Embryonic facial prominence (tissue), 1 donor: ENCODE results near the gene PBX3.
"Not testable (repeated sequence)": the region's sequence is repeated elsewhere in the genome, so short reads cannot be mapped to it uniquely, and the experiment has no call there.

Experiments
- DNase-seq: peaks from one replicate; pipeline ENCODE4 v3.0.0-alpha.2; 2016; ENCODE audit errors: extremely low spot score

The PBX3 gene

GRCh38 chr9:125822160-125822559 lies 75.0 kb downstream of the PBX3 start:
- no peak for DNase-seq

- DNase-seq, result no peak
These were observed 75.7 kb downstream of the PBX3 start for GRCh38 chr9:125822902-125823301.

- DNase-seq, result not testable (repeated sequence)
These were observed 76.8 kb downstream of the PBX3 start for GRCh38 chr9:125823874-125824406.

GRCh38 chr9:125825762-125826161 lies 78.6 kb downstream of the PBX3 start:
- no peak for DNase-seq

GRCh38 chr9:125826850-125827249 lies 79.7 kb downstream of the PBX3 start:
- DNase-seq, result no peak

GRCh38 chr9:125829743-125830142 lies 82.6 kb downstream of the PBX3 start:
- DNase-seq, result no peak

GRCh38 chr9:125831054-125831453 lies 83.9 kb downstream of the PBX3 start:
- no peak for DNase-seq

GRCh38 chr9:125831616-125832015 lies 84.4 kb downstream of the PBX3 start:
- DNase-seq, result no peak

GRCh38 chr9:125835655-125836054 lies 88.5 kb downstream of the PBX3 start:
- DNase-seq, result no peak

GRCh38 chr9:125839317-125839716 lies 92.1 kb downstream of the PBX3 start:
- no peak for DNase-seq

GRCh38 chr9:125841444-125841843 lies 94.3 kb downstream of the PBX3 start:
- DNase-seq, result no peak

- no peak for DNase-seq
These were observed 95.1 kb downstream of the PBX3 start for GRCh38 chr9:125842242-125842641.

- no peak for DNase-seq
These were observed 96.5 kb downstream of the PBX3 start for GRCh38 chr9:125843646-125844045.

GRCh38 chr9:125844611-125845010 lies 97.4 kb downstream of the PBX3 start:
- DNase-seq, result no peak

- no peak for DNase-seq
These were observed 98.2 kb downstream of the PBX3 start for GRCh38 chr9:125845271-125845808.

- DNase-seq, result no peak
These were observed 100.6 kb downstream of the PBX3 start for GRCh38 chr9:125847735-125848134.

GRCh38 chr9:125850106-125850632 lies 103.0 kb downstream of the PBX3 start:
- DNase-seq, result no peak

- no peak for DNase-seq
These were observed 103.6 kb downstream of the PBX3 start for GRCh38 chr9:125850763-125851162.

- DNase-seq, result no peak
These were observed 104.8 kb downstream of the PBX3 start for GRCh38 chr9:125851979-125852378.

GRCh38 chr9:125852386-125852785 lies 105.2 kb downstream of the PBX3 start:
- no peak for DNase-seq

GRCh38 chr9:125854553-125855275 lies 107.5 kb downstream of the PBX3 start:
- no peak for DNase-seq

GRCh38 chr9:125856331-125856730 lies 109.2 kb downstream of the PBX3 start:
- DNase-seq, result no peak

GRCh38 chr9:125861405-125862058 lies 114.4 kb downstream of the PBX3 start:
- DNase-seq, result no peak
